H1 (cell line): Measurements from ENCODE around the gene TRAF3IP3. TPM values are rescaled to one million over a fixed set of nuclear protein-coding genes. Genes with fewer than 3 reads are reported as not detected.

ENCODE experiments used
- BACH1 ChIP-seq: IDR thresholded peaks from 2 replicates; pipeline ENCODE4 v1.6.1; 2012; ENCODE audit warnings: low read length, improper control_type of control experiment
- BCL11A ChIP-seq, 2 experiments: IDR thresholded peaks; one replicate each; pipeline ENCODE4 v1.6.1; 2011; ENCODE audit warnings: low read depth in 2 of 2, low read length in 2 of 2, mild to moderate bottlenecking in 2 of 2
- BRCA1 ChIP-seq: IDR thresholded peaks from 2 replicates; pipeline ENCODE4 v1.6.1; 2012; ENCODE audit warnings: low read depth, low read length, improper control_type of control experiment
- CEBPB ChIP-seq: IDR thresholded peaks from 2 replicates; pipeline ENCODE4 v1.6.1; 2012; ENCODE audit warnings: low read depth, low read length
- CREB1 ChIP-seq: IDR thresholded peaks from 2 replicates; pipeline ENCODE4 v1.6.1; 2012; ENCODE audit warnings: inconsistent platforms
- GABPA ChIP-seq: IDR thresholded peaks from 2 replicates; pipeline ENCODE4 v1.6.1; 2011; ENCODE audit warnings: mild to moderate bottlenecking, low read length, moderate library complexity, borderline replicate concordance; ENCODE audit not compliant: insufficient read depth
- JUN ChIP-seq: IDR thresholded peaks from 2 replicates; pipeline ENCODE4 v1.6.1; 2011; ENCODE audit warnings: low read depth, mild to moderate bottlenecking, improper control_type of control experiment, low read length
- POLR2AphosphoS5 ChIP-seq: IDR thresholded peaks from 2 replicates; pipeline ENCODE4 v1.6.1; 2011; ENCODE audit warnings: low read depth, low read length
- SRF ChIP-seq: IDR thresholded peaks from 2 replicates; pipeline ENCODE4 v1.6.1; 2011; ENCODE audit warnings: mild to moderate bottlenecking, low read depth, low read length, moderate library complexity
- SUZ12 ChIP-seq: fragments of 200-600 bp; sonication (generic); IDR thresholded peaks from 2 replicates; pipeline ENCODE4 v1.6.1; 2012; ENCODE audit warnings: mild to moderate bottlenecking, inconsistent platforms, low read length, moderate library complexity, mixed read lengths
- TAF1 ChIP-seq: IDR thresholded peaks from 2 replicates; pipeline ENCODE4 v1.6.1; 2011; ENCODE audit warnings: mild to moderate bottlenecking, low read depth, low read length
- TCF12 ChIP-seq: IDR thresholded peaks from 2 replicates; pipeline ENCODE4 v1.6.1; 2011; ENCODE audit warnings: low read depth, mild to moderate bottlenecking, low read length
- TEAD4 ChIP-seq: IDR thresholded peaks from 2 replicates; pipeline ENCODE4 v1.6.1; 2012; ENCODE audit warnings: low read depth, low read length, inconsistent platforms, mixed read lengths
- YY1 ChIP-seq: IDR thresholded peaks from 2 replicates; pipeline ENCODE4 v1.6.1; 2011; ENCODE audit warnings: low read depth, mild to moderate bottlenecking, low read length
- polyA plus RNA-seq, 7 experiments: library from polyadenylated mRNA; depleted of rRNA in 3 of 7; stranded (reverse) in 5 of 7; unstranded in 2 of 7; fragments of >200 nt in 5 of 7; fragments of 200-250 nt in 2 of 7; gene quantifications; 1 replicate in 5 of 7; 2 replicates in 1 of 7; 4 replicates in 1 of 7; pipeline versions ENCODE4 v1.2.1 to v1.2.3, GENCODE V29; 2011 to 2013; ENCODE audit warnings: missing spikeins in 2 of 7, mixed read lengths in 2 of 7
- total RNA-seq: library from RNA; stranded (reverse); fragmentation: NEBNext Ultra II Directional; extraction: Animal tissue kit (Norgen Biotek cat#: 25700); gene quantifications from 2 replicates; pipeline ENCODE4 v1.2.1, GENCODE V29; 2021
- TF ChIP-seq, protein P1 (sequence below): fragments of 300-600 bp; sonication (generic); IDR thresholded peaks from 2 replicates; pipeline ENCODE4 v1.7.1; 2012; ENCODE audit warnings: low read length, moderate library complexity, mild to moderate bottlenecking, inconsistent platforms; ENCODE audit not compliant: insufficient replicate concordance

Gene TRAF3IP3
- total and polyA plus RNA-seq, 2 of the 8 experiments (the other 6 are each of a cell fraction or from before 2014, with no cell fraction given), result not detected

DNA sequence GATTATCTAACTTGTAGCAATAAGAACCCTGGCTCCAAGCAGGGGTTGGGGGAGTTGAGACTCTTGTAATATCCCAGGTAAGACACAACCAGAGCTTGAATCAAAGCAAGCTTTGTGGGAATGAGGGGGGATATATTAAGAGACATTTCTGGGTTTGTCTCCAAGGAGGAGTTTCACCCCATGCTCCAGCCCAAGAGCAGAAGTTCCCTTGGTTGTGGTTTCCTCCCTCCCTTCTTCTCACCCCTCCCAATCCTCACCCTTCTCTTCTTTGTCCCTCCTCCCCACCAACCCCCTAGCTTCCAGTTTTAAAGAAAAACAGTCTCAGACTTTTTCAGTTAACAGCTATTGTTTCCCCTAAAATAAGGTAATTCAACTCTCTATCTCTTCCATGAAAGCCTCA, 11.9 kb downstream of the TRAF3IP3 start (continued):
- TF ChIP-seq, protein P1, sequence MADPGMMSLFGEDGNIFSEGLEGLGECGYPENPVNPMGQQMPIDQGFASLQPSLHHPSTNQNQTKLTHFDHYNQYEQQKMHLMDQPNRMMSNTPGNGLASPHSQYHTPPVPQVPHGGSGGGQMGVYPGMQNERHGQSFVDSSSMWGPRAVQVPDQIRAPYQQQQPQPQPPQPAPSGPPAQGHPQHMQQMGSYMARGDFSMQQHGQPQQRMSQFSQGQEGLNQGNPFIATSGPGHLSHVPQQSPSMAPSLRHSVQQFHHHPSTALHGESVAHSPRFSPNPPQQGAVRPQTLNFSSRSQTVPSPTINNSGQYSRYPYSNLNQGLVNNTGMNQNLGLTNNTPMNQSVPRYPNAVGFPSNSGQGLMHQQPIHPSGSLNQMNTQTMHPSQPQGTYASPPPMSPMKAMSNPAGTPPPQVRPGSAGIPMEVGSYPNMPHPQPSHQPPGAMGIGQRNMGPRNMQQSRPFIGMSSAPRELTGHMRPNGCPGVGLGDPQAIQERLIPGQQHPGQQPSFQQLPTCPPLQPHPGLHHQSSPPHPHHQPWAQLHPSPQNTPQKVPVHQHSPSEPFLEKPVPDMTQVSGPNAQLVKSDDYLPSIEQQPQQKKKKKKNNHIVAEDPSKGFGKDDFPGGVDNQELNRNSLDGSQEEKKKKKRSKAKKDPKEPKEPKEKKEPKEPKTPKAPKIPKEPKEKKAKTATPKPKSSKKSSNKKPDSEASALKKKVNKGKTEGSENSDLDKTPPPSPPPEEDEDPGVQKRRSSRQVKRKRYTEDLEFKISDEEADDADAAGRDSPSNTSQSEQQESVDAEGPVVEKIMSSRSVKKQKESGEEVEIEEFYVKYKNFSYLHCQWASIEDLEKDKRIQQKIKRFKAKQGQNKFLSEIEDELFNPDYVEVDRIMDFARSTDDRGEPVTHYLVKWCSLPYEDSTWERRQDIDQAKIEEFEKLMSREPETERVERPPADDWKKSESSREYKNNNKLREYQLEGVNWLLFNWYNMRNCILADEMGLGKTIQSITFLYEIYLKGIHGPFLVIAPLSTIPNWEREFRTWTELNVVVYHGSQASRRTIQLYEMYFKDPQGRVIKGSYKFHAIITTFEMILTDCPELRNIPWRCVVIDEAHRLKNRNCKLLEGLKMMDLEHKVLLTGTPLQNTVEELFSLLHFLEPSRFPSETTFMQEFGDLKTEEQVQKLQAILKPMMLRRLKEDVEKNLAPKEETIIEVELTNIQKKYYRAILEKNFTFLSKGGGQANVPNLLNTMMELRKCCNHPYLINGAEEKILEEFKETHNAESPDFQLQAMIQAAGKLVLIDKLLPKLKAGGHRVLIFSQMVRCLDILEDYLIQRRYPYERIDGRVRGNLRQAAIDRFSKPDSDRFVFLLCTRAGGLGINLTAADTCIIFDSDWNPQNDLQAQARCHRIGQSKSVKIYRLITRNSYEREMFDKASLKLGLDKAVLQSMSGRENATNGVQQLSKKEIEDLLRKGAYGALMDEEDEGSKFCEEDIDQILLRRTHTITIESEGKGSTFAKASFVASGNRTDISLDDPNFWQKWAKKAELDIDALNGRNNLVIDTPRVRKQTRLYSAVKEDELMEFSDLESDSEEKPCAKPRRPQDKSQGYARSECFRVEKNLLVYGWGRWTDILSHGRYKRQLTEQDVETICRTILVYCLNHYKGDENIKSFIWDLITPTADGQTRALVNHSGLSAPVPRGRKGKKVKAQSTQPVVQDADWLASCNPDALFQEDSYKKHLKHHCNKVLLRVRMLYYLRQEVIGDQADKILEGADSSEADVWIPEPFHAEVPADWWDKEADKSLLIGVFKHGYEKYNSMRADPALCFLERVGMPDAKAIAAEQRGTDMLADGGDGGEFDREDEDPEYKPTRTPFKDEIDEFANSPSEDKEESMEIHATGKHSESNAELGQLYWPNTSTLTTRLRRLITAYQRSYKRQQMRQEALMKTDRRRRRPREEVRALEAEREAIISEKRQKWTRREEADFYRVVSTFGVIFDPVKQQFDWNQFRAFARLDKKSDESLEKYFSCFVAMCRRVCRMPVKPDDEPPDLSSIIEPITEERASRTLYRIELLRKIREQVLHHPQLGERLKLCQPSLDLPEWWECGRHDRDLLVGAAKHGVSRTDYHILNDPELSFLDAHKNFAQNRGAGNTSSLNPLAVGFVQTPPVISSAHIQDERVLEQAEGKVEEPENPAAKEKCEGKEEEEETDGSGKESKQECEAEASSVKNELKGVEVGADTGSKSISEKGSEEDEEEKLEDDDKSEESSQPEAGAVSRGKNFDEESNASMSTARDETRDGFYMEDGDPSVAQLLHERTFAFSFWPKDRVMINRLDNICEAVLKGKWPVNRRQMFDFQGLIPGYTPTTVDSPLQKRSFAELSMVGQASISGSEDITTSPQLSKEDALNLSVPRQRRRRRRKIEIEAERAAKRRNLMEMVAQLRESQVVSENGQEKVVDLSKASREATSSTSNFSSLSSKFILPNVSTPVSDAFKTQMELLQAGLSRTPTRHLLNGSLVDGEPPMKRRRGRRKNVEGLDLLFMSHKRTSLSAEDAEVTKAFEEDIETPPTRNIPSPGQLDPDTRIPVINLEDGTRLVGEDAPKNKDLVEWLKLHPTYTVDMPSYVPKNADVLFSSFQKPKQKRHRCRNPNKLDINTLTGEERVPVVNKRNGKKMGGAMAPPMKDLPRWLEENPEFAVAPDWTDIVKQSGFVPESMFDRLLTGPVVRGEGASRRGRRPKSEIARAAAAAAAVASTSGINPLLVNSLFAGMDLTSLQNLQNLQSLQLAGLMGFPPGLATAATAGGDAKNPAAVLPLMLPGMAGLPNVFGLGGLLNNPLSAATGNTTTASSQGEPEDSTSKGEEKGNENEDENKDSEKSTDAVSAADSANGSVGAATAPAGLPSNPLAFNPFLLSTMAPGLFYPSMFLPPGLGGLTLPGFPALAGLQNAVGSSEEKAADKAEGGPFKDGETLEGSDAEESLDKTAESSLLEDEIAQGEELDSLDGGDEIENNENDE, result no peak
- TF ChIP-seq SUZ12 (no peak), YY1 (no peak), TAF1 (no peak), BRCA1 (no peak), POLR2AphosphoS5 (no peak), TCF12 (no peak), TEAD4 (no peak), JUN (no peak), CREB1 (no peak), BCL11A (IDR thresholded peaks at IDR 0.05; ENCODE audit: low read depth in 2 of 2, low read length in 2 of 2) (no peak), SRF (no peak), CEBPB (no peak), BACH1 (no peak), GABPA (no peak)
